PC-9 (cell line): Measurements from ENCODE around the gene LBHD2. TPM values are rescaled to one million over a fixed set of nuclear protein-coding genes. Genes with fewer than 3 reads are reported as not detected.
A peak's percentile ranks its signal among the peaks of the same experiment; 100 is the strongest.

ENCODE experiments used
- BruUV-seq: library from RNA; stranded (reverse); fragments of 400-500 nt; replicated peaks from 2 replicates; lab custom pipeline; 2021; lab: Mats Ljungman, UMichigan
- CTCF ChIA-PET: fragments of 300-600 bp; sonication (Branson Sonifier 250); formaldehyde crosslinking; loops from one replicate; lab custom pipeline; 2022; ENCODE audit warnings: antibody characterized with exemption; lab: Charles Lee
- POLR2A ChIA-PET: fragments of 300-600 bp; sonication (Branson Sonifier 250); formaldehyde crosslinking; loops from one replicate; lab custom pipeline; 2022; ENCODE audit warnings: antibody characterized with exemption; ENCODE audit not compliant: unreplicated experiment; lab: Charles Lee
- DNase-seq, 2 experiments: peaks; one replicate each; pipeline versions ENCODE4 v3.0.0 to v3.0.0-alpha.2; 2015 to 2022; ENCODE audit warnings: mixed read lengths in 1 of 2
- H2AFZ ChIP-seq: fragments of 200-600 bp; sonication (generic); 2 replicates; pipeline ENCODE4 v1.8.1; 2017; ENCODE audit warnings: antibody characterized with exemption
- H3F3A ChIP-seq: fragments of 200-600 bp; sonication (generic); 2 replicates; pipeline ENCODE4 v1.8.1; 2017; ENCODE audit warnings: antibody characterized with exemption, mild to moderate bottlenecking, low read depth; ENCODE audit not compliant: insufficient read depth
- H3K27ac ChIP-seq: fragments of 200-600 bp; sonication (generic); 2 replicates; pipeline ENCODE4 v1.6.1; 2016; ENCODE audit warnings: mixed run types
- H3K27me3 ChIP-seq: fragments of 200-600 bp; sonication (generic); 2 replicates; pipeline ENCODE4 v1.6.1; 2016; ENCODE audit warnings: low read depth, mixed run types; ENCODE audit not compliant: insufficient read depth
- H3K36me3 ChIP-seq: fragments of 200-600 bp; sonication (generic); 2 replicates; pipeline ENCODE4 v1.6.1; 2016; ENCODE audit warnings: low read depth, mixed run types
- H3K4me1 ChIP-seq: fragments of 200-600 bp; sonication (generic); replicated peaks from 2 replicates; pipeline ENCODE4 v1.6.1; 2016; ENCODE audit warnings: mixed run types; ENCODE audit not compliant: insufficient read depth
- H3K4me2 ChIP-seq: fragments of 200-600 bp; sonication (generic); 2 replicates; pipeline ENCODE4 v1.6.1; 2017; ENCODE audit warnings: mixed run types
- H3K4me3 ChIP-seq: fragments of 200-600 bp; sonication (generic); 2 replicates; pipeline ENCODE4 v1.6.1; 2016; ENCODE audit warnings: mixed run types
- H3K79me2 ChIP-seq: fragments of 200-600 bp; sonication (generic); 2 replicates; pipeline ENCODE4 v1.6.1; 2017; ENCODE audit warnings: low read depth, mixed run types
- H3K9me2 ChIP-seq: fragments of 200-600 bp; sonication (generic); 2 replicates; pipeline ENCODE4 v1.8.1; 2017; ENCODE audit warnings: mild to moderate bottlenecking; ENCODE audit not compliant: insufficient read depth
- H3K9me3 ChIP-seq: fragments of 200-600 bp; sonication (generic); 2 replicates; pipeline ENCODE4 v1.8.1; 2016; ENCODE audit warnings: low read depth; ENCODE audit not compliant: insufficient read depth
- H4K20me1 ChIP-seq: fragments of 200-600 bp; sonication (generic); 2 replicates; pipeline ENCODE4 v1.8.1; 2017; ENCODE audit not compliant: insufficient read depth
- EZH2 ChIP-seq: fragments of 200-600 bp; sonication (generic); IDR thresholded peaks from 2 replicates; pipeline ENCODE4 v1.8.0; 2017; ENCODE audit warnings: antibody characterized with exemption, low read depth
- intact Hi-C: fragments of 100-400 bp; cut with micrococcal nuclease; formaldehyde crosslinking; loops from one replicate; pipeline ENCODE4 v1.10.0; 2022; ENCODE audit not compliant: unreplicated experiment
- total RNA-seq: library from RNA; stranded (reverse); gene quantifications from 2 replicates; pipeline ENCODE4 v1.2.3, GENCODE V29; 2021
- TF ChIP-seq, protein P1 (sequence below): fragments of 200-600 bp; sonication (generic); conservative IDR thresholded peaks from 2 replicates; pipeline ENCODE4 v1.6.1; 2017; ENCODE audit warnings: mixed run types, antibody characterized with exemption, mild to moderate bottlenecking, moderate library complexity

The LBHD2 gene
- total RNA-seq, 1 experiment from 2014 or later: 0.52 TPM

DNA sequence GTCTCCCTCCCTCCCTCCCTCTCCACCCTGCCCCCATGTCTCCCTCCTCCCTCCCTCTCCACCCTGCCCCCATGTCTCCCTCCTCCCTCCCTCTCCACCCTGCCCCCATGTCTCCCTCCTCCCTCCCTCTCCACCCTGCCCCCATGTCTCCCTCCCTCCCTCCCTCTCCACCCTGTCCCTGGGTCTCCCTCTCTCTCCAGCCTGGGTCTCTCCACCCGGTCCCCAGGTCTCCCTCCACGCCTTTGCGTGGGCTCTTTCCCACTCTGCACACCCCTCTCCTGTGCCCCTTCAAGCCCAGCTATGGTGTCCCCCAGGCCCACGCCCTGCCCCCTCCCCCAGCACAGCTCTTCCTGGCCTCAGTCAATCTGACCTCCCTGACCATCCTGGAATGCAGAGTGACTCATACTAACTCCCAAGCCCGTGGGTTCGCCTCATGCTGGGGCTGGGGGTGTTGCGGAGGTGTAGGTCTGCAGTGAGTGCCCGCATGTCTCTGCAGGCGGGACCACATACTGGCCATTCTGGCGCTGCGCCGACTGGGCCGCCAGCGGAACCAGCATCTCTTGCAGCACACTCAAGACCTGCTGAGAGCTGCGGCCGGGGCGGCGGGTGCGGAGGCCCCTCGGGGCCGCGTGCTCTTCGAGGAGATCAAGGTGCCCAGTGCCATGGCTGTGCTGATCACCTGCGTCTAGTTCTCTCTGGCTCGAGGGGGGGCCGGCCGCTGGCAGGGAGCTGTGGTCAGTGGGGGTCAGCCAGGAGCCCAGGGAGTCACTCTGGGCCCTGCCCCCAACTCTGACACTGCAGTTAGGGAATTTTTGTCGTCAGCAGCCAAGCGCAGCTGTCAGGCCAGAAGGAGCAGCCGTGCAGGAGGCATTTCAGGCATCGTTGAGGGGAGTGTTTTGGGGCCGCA is 25.8 kb downstream of the LBHD2 start:
- H3K27ac ChIP-seq: peak overlapping the region; percentile 90

DNA sequence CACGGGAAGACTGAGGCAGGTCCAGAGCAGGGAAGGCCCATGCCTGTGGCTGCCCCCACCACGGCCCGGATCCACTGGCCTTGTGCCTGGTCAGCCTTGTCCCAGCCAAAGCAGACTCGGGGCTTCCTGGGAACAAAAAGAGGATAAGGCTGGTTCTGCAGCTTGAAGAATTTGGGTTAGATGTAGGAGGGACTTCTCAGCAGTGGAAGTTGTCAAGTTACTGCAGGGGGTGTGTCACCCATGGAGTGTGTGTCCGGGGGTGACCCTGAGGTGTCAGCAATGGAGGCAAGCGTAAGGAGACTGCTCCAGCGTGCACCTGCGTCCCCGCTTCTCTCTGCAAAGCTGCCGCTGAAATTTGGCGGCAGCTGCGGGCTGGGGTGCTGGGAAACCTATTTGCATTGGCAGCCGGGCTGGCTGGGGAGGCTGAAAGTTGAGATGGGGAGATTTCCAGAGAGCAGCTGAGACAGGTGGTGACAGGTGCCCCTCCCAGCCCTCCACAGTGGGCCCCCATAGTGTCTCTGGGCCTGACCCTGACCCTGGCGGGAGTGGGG is 26.7 kb downstream of the LBHD2 start:
- ChIA-PET CTCF (interaction anchor here (0.8 to 1.0 kb wide), 2 partner anchors 17 to 19 kb away, joined by 3 to 5 read pairs; no protein-coding TSS in a partner anchor), POLR2A (interaction anchor here (0.5 to 0.7 kb wide), 5 partner anchors 10 to 223 kb away, joined by 3 to 5 read pairs (median 3); partner anchors contain the start of gene EIF5)
- no peak overlapping the region for H2AFZ ChIP-seq
- peak overlapping the region; percentile 88 for H3K4me2 ChIP-seq
- H3K27me3 ChIP-seq: no peaks in the 10 kb centered on the region
- no peaks in the 10 kb centered on the region for H3K9me2 ChIP-seq
- peaks cover 67% of the 10 kb centered on the region for H3F3A ChIP-seq
- no peaks in the 10 kb centered on the region for H4K20me1 ChIP-seq
- intact Hi-C loops: loop anchor here (1.0 kb wide), 2 partner anchors 19 to 51 kb away; no protein-coding TSS in a partner anchor
- peaks cover 68% of the 10 kb centered on the region for H3K4me1 ChIP-seq
- H3K9me3 ChIP-seq: no peaks in the 10 kb centered on the region
- TSS peak; percentile 64 for BruUV-seq
- no peak for TF ChIP-seq EZH2
- TF ChIP-seq, protein P1, sequence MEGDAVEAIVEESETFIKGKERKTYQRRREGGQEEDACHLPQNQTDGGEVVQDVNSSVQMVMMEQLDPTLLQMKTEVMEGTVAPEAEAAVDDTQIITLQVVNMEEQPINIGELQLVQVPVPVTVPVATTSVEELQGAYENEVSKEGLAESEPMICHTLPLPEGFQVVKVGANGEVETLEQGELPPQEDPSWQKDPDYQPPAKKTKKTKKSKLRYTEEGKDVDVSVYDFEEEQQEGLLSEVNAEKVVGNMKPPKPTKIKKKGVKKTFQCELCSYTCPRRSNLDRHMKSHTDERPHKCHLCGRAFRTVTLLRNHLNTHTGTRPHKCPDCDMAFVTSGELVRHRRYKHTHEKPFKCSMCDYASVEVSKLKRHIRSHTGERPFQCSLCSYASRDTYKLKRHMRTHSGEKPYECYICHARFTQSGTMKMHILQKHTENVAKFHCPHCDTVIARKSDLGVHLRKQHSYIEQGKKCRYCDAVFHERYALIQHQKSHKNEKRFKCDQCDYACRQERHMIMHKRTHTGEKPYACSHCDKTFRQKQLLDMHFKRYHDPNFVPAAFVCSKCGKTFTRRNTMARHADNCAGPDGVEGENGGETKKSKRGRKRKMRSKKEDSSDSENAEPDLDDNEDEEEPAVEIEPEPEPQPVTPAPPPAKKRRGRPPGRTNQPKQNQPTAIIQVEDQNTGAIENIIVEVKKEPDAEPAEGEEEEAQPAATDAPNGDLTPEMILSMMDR: no peak
- DNase-seq: peak; percentile 93
- H3K27ac ChIP-seq: peak overlapping the region; percentile 90
- H3K36me3 ChIP-seq: no peaks in the 10 kb centered on the region
- H3K4me3 ChIP-seq: peak overlapping the region; percentile 49; the same call in 1 of the 2 replicates
- H3K79me2 ChIP-seq: no peaks in the 10 kb centered on the region

More for the DNA sequence above, 25.8 kb downstream of the LBHD2 start:
- intact Hi-C loops: loop anchor here (1.0 to 10.0 kb wide), 3 partner anchors 52 to 285 kb away; no protein-coding TSS in a partner anchor
- Histone ChIP-seq H3K4me1 (peaks cover 68% of the 10 kb centered on the region), H3K4me3 (peak overlapping the region; percentile 49; the same call in 1 of the 2 replicates), H3K27me3 (no peaks in the 10 kb centered on the region), H3K36me3 (no peaks in the 10 kb centered on the region), H2AFZ (peak overlapping the region; percentile 70), H3K9me3 (no peaks in the 10 kb centered on the region), H3K4me2 (peak overlapping the region; percentile 88), H3K9me2 (no peaks in the 10 kb centered on the region), H3F3A (peaks cover 63% of the 10 kb centered on the region), H4K20me1 (no peaks in the 10 kb centered on the region), H3K79me2 (no peaks in the 10 kb centered on the region)
- POLR2A ChIA-PET: interaction anchor here (0.5 to 1.7 kb wide), 8 partner anchors 9 to 923 kb away, joined by 3 to 6 read pairs (median 3); partner anchors contain the start of gene EIF5
- TF ChIP-seq, protein P1: peak; percentile 26; the same call in 1 of the 2 replicates
- no peak for TF ChIP-seq EZH2
- DNase-seq: peak; percentile 93 to 97
- no TSS peak for BruUV-seq
- CTCF ChIA-PET: interaction anchor here (0.5 to 1.9 kb wide), 8 partner anchors 18 to 422 kb away, joined by 3 to 6 read pairs (median 4); no protein-coding TSS in a partner anchor
